Erythroblast (primary cell): ENCODE data around the gene SCARB1.
A peak's percentile ranks its signal among the peaks of the same experiment; 100 is the strongest.

ENCODE experiments used
- DNase-seq, 2 experiments: peaks; one replicate each; lab custom pipeline; 2025; lab: John Stamatoyannopoulos, UW
- GATA1 ChIP-seq: IDR thresholded peaks from 2 replicates; pipeline ENCODE4 v1.6.1; 2011; ENCODE audit warnings: low read depth, mild to moderate bottlenecking, control low read depth, low read length, moderate library complexity
- POLR2A ChIP-seq: IDR thresholded peaks from 2 replicates; pipeline ENCODE4 v1.6.1; 2011; ENCODE audit warnings: mild to moderate bottlenecking, low read length

The SCARB1 gene

DNA sequence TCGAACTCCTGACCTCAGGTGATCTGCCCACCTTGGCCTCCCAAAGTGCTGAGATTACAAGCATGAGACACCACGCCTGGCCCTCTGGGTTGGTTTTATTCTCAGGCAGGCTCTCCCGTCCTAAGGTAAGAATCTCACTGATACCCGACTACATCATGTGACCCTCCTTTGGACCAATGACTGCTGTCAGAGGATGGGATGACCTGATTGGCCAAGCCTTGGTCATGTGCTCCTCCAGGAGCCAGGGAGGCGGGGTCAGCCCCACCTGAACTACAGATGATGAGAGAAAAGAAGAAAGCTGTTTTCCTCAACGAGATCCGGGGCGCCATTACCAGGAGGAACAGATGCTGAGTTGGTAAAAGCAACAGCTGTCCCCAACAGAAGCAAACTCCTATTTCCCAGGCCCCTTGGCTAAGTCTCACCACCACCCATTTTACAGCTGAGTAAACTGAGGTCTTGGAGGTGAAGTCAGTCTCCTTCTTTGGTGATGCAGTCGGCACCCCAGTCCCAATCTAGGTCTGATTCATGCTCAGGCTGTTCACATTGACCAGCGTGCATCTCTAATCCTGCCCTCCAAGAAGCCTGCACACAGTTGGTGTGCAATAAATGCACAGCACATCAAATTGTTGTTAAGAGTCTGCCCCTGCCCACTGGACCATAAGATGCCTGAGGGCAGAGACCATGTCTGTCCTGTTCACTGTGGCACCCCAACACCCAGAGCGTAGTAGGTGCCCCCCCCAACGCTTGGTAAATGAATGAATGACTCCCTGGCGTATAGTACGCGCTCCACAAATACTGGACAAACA is 118.8 kb downstream of the SCARB1 start:
- TF ChIP-seq POLR2A: no peak
- TF ChIP-seq GATA1: no peak
- peak in 1 of 2 experiments; percentile 10 for DNase-seq

- DNase-seq: no peak
- TF ChIP-seq POLR2A (no peak), GATA1 (no peak)
These were observed 119.4 kb downstream of the SCARB1 start for GRCh38 chr12:124744273-124744640.

DNA sequence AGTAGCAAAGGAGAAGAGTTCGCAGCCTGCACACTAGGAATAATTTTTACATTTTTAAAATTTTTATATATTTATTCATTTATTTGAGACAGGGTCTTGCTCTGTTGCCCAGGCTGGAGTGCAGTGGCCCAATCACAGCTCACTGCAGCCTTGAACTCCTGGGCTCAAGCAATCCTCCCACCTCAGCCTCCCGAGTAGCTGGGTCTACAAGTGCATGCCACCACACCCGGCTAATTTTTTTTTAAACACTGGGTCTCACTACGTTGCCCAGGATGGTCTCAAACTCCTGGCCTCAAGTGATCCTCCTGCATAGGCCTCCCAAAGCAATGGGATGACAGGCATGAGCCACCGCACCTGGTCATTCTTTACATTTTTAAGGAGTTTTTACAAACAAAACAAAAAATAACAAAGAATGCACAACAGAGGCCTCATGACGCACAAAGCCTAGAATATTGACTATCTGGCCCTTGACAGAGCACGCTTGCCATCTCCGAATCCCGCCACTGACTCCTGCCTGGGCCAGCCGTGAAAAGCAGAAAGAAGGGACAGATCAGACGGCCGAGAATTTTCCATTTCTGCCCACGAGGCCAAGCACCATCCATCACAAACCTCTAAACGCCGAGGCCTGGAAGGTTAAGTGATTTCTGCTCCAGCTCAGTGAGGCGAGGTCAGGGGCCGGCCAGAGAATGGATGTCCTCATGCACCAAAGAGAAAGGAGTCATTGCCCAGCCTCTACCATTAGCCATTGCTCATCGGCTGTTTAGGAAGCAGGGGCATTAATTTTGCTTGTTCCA is 120.0 kb downstream of the SCARB1 start:
- DNase-seq: no peak
- TF ChIP-seq POLR2A (no peak), GATA1 (no peak)

- no peak for TF ChIP-seq GATA1
- no peak for TF ChIP-seq POLR2A
- no peak for DNase-seq
These were observed 121.0 kb downstream of the SCARB1 start for GRCh38 chr12:124742678-124743077.

- DNase-seq: no peak
- TF ChIP-seq GATA1 (no peak), POLR2A (no peak)
These were observed 121.6 kb downstream of the SCARB1 start for GRCh38 chr12:124742111-124742510.

GRCh38 chr12:124741211-124741610 is 122.5 kb downstream of the SCARB1 start:
- no peak for TF ChIP-seq POLR2A
- TF ChIP-seq GATA1: no peak
- no peak for DNase-seq

- no peak for DNase-seq
- TF ChIP-seq GATA1 (no peak), POLR2A (no peak)
These were observed 123.0 kb downstream of the SCARB1 start for GRCh38 chr12:124740691-124741137.

DNA sequence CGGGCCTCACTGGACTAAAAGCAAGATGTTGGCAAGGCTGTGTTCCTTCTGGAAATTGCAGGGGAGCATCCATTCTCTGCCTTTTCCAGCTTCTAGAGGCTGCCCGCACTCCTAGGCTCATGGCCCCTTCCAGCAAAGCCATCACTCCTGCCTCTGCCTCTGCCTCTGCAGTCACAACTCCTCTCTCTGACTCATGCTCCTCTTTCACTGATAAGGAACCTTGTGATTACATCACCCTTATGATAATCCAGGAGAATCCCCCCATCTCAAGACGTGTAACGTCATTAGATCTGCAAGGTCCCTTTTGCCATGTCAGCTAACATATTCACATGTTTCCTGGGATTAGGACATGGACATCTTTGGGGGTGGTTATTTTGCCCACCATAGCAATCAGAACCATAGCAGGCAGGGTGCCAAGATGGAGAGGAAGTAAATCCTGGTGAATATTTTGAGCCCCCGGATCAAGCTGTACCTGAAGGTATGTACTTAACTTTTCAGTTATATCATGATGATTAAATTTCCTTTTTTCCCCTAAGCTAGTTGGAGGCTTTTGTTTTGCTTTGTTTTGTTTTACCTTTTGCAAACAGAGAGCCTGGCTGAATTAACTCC is 123.6 kb downstream of the SCARB1 start:
- no peak for TF ChIP-seq GATA1
- no peak for TF ChIP-seq POLR2A
- no peak for DNase-seq

DNA sequence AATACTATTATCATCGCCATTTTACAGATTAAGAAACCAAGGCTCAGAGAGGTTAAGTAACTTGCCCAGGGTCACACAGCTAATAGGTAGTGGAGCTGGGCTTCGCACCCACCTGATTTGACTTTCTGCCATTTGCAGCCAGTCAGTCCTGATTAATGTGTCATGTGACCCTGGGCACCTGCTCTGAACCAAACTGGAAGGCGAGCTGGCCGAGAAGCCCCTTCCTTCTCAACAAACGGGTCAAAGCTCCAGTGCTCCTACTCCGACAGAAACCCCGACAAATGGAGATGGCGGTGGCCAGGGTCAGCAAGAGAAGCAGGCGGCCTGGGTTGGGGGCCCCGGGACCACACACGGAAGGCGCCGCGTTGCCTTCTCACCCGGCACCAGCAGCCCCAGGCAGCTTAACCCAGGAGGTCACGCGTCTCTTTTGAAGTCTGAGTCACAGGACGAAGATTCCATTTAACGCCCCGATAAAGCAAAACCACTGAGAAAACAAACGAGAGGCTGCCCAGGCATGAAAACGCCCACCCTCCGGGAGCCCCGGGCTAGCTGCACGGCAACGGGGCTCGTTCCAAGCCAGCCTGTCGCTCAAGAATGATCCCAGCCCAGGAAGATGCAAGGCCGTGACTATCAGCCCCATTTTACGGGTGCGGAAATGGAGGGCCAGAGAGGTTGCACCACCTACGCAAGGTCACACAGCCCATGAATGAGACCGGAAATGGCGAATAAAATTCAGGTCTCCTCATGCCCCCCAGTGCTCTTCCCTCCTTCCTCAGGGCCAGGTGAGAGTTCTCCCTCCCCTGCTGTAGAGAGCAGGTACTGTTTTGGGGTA is 124.8 kb downstream of the SCARB1 start:
- no peak for TF ChIP-seq GATA1
- TF ChIP-seq POLR2A: no peak
- DNase-seq: no peak

- DNase-seq: no peak
- no peak for TF ChIP-seq POLR2A
- TF ChIP-seq GATA1: no peak
These were observed 125.7 kb downstream of the SCARB1 start for GRCh38 chr12:124737772-124738635.

- no peak for TF ChIP-seq GATA1
- TF ChIP-seq POLR2A: no peak
- DNase-seq: no peak
These were observed 126.6 kb downstream of the SCARB1 start for GRCh38 chr12:124737040-124737419.
